KBM-7 (cell line): ENCODE measurements around the gene SCLT1.
A peak's percentile ranks its signal among the peaks of the same experiment; 100 is the strongest.

Experiments
- DNase-seq: peaks from one replicate; pipeline ENCODE4 v3.0.0-alpha.2; 2015
- in situ Hi-C: fragments of 300-500 bp; cut with MboI; formaldehyde crosslinking; loops from 2 replicates; pipeline ENCODE4 v1.14.3; 2020; ENCODE audit warnings: low sequenced_read_pairs, low pct_unique_long_range_greater_than_20kb, mixed read lengths

Gene SCLT1

DNA sequence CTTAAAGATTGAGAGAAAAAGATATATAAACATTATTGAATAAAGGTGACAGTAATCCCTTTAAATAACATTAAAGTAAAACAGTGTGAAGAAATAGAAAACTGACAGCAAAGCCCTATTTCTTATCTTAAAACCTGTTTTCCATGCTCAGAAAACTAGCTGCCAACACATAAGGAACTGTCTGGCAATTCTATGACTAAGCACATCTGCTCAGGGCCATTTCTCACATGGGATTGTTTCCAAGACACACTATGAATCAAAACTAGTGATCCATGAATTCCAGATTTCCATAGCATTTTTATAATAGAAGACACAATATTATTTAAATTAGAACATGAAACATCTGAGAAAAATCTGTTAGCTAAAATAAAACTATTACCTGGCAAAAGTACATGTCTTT is 113.4 kb downstream of the SCLT1 start:
- in situ Hi-C loops, result no loop called here
- DNase-seq, result no peak

DNA sequence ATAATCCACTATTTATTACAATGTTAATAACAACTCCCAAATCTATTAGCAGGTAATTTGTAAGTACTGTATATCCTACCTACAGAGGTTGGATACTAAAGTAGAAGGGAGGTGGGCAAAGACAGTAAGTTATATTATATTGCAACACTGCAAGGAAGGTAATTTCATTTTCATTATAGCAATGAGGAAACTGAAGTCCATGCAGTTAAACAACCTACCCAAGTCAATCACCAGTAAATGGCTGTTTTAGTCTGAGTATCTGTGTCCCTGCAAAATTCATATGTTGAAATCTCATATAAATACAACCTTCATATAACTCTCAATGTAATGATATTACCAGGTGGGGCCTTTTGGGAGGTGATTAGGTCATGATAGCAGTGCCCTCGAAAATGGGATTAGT is 114.4 kb downstream of the SCLT1 start:
- no peak for DNase-seq
- in situ Hi-C loops, result no loop called here

DNA sequence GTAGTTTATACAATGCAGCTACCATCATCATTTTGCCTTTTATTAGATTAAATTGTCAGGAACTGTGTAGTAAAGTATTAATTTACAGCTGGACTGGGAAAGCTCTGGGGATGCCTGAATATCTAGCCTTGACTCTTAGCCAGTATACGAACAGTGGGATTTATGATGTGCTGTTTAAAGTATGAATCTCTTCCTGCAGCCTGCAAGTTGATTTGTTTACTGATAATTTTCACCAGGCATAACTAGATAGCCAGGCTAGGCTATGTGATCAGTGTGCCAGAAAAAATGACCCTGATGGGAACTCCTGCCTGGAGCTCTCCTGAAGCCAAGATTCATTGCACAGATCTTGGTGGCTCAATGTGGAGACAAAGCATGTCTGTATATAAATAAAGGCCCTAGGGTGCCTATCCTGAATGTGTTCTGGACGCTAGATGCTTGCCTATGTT is 119.2 kb downstream of the SCLT1 start:
- no peak for DNase-seq

DNA sequence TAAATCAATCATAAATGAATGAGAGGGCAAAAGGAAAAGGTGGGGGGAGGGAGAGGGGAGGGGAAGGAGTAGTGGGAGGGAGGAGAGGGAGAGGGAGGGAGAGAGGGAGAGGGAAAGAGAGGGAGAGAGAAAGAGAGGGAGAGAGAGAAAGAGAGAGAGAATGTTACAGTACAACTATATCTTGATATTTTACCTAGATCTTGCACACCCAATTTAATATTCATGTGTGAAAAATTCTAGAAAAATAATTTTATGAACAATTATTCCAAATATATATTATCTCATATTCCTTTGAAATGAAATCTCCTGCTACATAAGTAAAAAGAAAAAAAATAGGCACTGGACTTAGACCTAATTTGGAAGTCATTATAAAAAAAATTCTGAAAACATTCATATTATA is 120.0 kb downstream of the SCLT1 start:
- in situ Hi-C loops, result no loop called here
- no peak for DNase-seq

More for the DNA sequence above, 119.2 kb downstream of the SCLT1 start:
- in situ Hi-C loops, result no loop called here

DNA sequence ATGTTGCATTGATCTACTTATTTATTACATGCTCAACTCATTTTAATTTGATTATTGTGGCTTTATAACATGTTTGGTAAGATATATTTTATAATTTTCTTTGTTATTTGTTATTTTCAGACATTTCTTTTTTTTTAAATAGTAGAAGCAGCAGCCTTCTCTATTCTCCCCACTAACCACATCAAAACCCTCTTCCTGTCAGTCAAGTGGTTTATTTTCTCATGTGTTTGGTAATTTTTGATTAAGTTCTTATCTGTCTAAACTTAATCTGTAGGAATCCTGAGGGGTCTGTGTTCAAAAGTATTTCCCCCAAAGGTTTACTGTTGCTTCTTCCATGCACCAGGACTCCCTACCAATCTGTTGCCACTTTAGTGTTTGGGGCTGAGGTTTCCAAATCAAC is 131.9 kb downstream of the SCLT1 start:
- no peak for DNase-seq
- in situ Hi-C loops, result no loop called here

DNA sequence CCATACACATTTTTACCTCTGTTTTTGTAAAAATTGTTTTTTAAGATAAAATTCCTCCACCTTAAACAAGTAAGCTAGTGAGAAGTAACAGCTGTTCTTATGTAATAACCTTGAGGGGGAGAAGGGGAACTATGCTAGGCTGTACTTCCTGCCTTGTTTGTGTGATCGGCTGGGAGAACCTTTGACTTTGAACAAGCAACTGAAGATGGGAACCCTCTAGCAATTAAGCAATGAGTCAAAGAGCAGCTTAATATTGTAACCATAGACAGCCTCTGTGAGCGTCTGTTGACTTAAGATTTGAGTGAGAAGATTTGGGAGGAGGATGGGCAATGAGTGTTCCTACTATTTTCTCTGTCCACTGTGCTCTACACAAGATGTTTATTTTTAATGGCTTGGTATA is 135.1 kb downstream of the SCLT1 start:
- in situ Hi-C loops, result no loop called here
- peak; percentile 24 for DNase-seq

DNA sequence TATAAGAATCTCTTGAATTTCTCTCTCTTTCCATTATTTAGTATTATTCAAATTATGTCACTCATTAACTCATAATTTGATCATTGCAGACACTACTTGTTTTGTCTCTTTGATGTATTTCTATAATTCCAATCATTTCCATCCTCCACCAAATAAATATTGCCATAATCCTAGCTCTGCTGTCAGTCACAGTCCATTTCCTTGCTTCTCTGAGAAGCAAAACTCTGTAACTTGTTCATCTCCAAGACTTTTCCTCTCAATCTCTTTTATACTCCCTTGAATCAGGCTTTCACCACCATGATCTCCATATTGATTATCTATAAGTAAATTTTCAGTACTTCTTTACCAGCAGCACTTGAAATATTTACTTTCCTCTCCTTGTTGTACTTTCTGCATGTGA is 135.9 kb downstream of the SCLT1 start:
- in situ Hi-C loops, result no loop called here
- DNase-seq, result no peak

DNA sequence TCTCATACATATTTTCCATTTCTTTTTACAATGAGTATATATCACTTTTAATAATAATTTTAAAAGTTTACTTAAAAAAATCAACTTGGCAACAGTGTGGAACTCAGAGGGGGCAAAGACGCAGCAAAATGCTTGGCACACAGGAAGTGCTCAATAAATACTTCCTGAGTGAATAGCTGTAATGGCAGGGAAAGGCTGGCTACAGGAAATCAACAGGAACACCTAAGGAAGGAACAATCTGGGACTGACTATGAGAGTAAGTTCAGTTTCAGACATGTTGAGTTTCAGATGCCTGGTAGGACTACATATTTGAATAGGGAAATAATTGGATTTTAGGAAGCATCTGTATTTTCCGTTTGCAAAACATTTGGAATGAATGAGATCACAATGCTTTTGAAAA is 137.6 kb downstream of the SCLT1 start:
- in situ Hi-C loops, result no loop called here
- DNase-seq, result no peak

DNA sequence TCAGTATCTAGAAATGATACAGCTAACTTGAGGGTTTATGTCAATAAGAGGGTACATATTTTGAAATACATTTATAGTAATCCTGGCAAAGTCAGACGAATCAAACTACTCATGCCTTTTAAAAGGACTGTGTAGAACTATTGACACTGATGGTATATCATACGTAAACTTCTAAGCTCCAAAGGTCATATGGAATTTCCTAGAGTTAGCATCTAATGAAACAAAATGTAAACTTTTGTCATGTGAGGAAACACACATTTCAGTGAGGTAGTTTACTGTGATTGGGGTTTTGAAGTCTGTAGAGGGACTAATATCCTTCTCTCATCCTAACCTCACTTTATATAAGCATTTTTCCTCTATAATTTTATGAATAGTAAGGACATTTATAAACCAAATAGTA is 138.4 kb downstream of the SCLT1 start:
- in situ Hi-C loops, result no loop called here
- DNase-seq, result no peak

DNA sequence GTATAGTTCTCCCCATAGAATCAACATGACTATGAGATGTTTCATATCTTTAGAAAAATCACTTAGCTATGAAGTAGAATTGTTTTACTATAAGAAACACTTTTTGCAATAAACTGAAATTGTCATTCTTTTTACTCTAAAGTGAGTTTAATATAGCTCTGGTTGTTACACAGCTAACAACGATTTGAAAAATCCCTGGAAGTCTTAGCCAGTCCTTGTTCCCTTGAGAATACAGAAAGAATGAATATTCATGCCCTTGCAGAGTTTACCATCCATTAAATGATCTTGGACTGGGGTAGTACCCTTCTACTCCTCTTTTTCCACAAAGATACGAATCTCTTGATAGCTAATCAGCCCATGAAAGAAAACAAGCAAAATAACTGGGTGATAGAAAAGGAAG is 142.0 kb downstream of the SCLT1 start:
- no peak for DNase-seq
- in situ Hi-C loops, result no loop called here

DNA sequence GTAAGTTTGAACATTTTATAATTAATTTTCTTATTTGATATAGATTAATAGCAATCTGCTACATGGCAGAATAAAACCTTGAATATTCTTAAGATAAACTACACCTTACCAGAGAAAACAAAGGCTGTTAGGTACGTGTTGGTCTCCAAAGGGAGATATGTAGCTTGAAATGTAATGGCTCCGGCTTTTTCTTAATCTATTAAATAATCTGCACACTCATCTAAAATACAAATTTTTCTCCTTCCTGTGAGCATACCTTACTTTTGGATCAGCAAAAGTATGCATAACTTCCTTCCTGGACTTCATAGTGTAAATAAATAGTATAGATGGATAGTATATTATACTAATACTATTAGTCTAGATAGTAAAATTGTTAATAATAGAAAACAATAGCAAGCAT is 142.5 kb downstream of the SCLT1 start:
- no peak for DNase-seq
- in situ Hi-C loops, result no loop called here

DNA sequence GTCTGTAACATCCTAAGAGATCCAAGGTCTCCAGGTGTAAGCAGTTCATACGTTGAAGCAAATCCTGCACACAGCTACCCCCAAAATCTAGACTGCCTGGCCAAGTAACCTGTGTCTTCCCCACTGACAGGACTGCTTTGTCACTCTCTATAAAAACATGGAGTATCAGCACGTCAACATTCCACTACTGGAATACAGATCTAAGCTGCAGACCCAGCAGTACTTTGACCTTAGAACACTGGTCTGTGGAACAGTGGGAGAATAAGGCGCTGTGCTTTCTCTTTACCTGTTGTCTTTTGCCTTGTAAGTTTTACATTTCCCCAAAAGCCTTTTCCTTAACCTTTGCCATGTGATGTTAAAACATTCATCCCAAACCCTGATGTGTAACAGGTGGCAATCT is 146.4 kb downstream of the SCLT1 start:
- no peak for DNase-seq
- in situ Hi-C loops, result no loop called here

DNA sequence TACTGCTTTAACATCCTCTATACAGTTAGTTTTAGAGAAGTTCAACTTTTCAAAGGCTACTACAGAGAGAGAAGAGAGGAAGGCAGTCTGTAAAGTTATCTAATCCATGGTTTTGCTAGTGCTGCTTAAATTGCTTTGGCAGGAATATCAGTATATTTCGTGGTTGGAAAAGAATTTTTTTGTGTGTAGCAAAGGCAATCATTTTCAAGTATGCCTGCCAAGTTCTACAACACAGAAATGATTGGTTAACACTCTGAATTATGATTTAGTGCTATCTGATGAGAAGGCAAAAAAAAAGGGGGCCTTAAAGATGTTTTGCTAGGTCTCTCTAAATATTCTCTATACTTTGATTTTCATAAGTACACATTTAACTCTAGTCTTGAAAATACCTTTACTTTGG is 150.7 kb downstream of the SCLT1 start:
- in situ Hi-C loops, result no loop called here
- DNase-seq, result no peak

DNA sequence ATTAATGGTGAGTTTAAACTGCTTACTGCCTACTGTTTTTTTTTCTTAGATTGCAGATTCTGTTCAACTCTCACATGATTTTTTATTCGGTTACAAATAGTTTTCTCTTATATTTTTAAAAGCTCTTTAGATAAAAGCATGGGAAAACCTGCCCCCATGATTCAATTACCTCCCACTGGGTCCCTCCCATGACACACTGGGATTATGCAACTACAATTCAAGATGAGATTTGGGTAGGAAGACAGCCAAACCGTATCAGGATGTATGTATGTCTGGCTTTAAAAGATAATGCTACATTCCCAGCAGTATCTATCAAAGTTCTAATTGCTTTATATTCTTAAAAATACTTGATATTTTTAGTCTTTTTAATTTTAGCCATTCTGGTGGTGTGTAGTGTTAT is 152.4 kb downstream of the SCLT1 start:
- DNase-seq, result no peak
- in situ Hi-C loops, result no loop called here

DNA sequence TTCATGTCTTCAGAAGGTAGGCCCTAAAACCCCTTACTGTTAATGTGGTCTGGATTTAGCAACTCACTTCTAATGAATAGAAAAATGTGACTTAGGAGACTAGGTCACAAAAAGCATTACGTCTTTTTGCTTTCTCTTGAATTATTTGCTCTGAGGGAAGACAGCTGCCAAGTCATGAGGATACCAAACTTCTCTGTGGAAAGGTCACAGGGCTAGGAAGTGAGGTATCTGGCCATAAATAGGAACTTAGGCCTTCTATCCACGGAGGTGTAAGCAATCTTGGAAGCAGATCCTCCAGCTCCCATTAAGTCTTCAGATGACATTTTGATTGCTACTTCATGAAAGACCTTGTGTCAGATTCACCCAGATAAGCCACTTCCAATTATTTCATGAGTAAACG is 163.3 kb downstream of the SCLT1 start:
- no peak for DNase-seq
- in situ Hi-C loops, result no loop called here

DNA sequence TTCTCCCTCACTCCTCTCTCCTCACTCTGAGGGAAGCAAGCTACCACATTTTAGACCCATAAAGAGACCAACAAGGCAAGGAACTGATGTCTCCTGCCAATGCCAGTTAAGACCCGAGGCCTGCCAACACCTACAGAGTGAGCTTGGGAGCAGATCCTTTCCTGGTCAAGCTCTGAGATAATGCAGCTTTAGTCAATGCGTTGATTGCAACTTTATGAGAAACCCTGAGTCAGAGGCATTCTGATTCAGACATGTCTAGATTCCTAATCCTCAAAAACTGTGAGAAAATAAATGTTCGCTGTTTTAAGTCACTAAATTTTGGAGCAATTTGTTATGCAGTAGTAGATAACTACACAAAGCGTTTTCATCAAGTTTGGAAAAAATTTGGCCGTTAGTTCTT is 168.4 kb downstream of the SCLT1 start:
- in situ Hi-C loops, result no loop called here

DNA sequence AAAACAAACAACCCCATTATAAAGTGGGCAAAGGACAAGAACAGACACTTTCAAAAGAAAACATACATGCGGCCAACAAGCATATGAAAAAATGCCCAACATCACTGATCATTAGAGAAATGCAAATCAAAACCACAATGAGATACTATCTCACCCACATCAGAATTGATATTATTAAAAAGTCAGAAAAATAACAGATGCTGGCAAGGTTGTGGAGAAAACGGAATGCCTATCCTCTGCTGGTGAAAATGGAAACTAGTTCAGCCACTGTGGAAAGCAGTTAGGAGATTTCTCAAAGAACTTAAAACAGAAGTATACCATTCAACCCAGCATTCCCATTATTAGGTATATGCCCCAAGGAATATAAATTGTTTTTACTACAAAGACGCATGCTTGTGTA is 171.4 kb downstream of the SCLT1 start:
- DNase-seq, result no peak
- in situ Hi-C loops, result no loop called here

More for the DNA sequence above, 168.4 kb downstream of the SCLT1 start:
- DNase-seq, result no peak

DNA sequence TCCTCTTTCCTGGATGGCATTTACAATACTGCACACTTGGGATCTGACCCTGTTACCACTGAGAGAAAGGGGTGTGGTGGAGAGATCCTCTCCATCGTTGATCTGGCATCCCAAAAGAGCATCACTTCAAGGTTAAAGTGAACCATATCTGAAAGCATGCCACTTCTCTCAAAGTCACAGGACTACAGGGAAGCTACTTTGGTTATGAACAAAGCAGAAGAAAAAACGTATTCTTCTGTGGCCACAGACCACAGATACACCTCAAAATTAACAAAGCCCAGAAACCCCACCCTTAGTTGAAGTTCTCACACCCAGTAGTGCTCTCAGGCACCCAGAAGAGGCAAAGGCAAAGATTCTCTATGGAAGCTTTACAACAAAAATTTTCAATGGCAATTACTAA is 175.6 kb downstream of the SCLT1 start:
- DNase-seq, result peak; percentile 28
- in situ Hi-C loops, result no loop called here

DNA sequence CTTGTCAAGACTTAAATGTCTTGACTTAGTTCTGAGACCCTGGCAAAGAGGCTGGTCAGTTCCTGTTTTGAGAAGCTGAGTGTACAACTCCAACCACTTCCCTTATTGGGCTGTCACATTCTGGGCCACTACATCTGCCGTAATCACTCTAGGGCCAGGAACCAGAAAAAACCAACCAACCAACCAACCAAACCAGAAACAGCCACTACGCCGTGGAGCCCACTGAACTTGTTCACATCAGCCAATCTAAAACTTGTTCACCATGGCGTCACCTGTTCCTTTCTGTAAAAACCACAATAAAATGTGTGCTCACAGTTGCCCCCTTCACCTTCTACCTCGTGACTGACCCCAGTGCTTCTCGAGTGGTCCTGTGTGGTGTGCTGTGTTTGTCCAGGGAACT is 176.5 kb downstream of the SCLT1 start:
- peak; percentile 95 for DNase-seq
- in situ Hi-C loops, result no loop called here

DNA sequence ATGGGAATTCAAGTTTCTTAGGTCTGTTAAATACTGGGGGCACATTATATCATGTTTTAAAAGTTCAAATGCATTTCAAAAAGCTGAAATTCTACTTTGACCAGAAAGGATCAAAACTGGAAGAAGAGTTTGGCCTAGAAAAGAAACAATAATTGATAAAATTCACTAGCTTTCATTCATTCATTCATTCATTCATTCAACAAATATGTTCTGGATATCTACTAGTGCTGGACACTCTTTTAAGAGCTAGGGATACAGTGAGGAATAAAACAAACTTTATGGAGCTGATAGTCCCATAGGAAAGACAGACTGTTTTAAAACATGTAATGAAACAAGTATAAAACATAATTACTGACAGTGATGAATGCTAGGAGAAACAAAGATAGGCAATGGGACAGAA is 177.8 kb downstream of the SCLT1 start:
- no peak for DNase-seq
- in situ Hi-C loops, result no loop called here

DNA sequence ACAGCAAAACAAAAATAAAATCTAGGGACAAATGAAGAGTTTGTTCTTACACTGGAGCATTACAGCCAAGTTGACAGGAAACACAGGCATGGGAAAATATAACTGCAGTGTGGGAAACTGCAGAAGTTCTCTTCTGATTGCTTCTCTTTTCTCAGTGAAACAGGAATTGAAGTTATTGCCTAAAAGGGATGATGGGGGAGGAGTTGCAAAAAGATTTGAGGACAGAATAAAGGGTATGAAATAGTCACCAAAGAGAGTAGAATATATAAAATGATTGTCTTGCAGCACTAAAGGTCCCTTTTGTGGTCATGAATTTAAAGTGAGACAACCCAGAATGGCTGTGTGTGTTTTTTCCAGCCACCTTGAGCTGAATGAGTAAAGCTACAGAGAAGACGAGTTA is 180.1 kb downstream of the SCLT1 start:
- DNase-seq, result peak; percentile 51
- in situ Hi-C loops, result no loop called here

DNA sequence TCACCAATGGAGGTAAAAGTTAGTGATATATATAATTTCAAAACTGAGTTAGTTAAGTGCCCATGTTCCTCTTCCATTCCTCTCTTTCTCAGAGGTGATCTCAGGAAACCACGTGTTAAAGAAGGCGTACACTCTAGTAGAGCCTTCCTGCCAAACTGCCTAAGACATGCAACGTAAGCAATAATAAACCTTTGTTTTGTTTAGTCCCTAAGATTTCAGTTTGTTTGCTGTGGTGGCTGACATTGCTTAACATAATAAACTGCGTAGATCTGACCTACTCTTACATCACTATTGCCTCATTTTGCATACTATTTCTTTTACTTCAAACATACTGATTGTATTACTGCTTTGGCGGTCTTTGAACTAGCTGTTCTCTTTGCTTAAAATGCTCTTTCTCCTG is 184.6 kb downstream of the SCLT1 start:
- in situ Hi-C loops, result no loop called here
- no peak for DNase-seq
